Transverse colon (tissue), 3 donors: ENCODE measurements around the gene KMT2D.

ENCODE experiments used
- CTCF ChIP-seq, 5 experiments: fragments of 200-600 bp in 3 of 5; fragments of 450-650 bp in 2 of 5; sonication (generic) in 3 of 5; IDR thresholded peaks; 1 replicate in 2 of 5; 2 replicates in 3 of 5; pipeline ENCODE4 v1.5.1; 2016 to 2017; ENCODE audit warnings: antibody characterized with exemption in 5 of 5, inconsistent platforms in 3 of 5, mild to moderate bottlenecking in 2 of 5, moderate library complexity in 1 of 5
- POLR2A ChIP-seq: fragments of 450-650 bp; IDR thresholded peaks from one replicate; pipeline ENCODE4 v1.6.1; 2016; ENCODE audit warnings: antibody characterized with exemption, mild to moderate bottlenecking, moderate library complexity

- TF ChIP-seq POLR2A = peak; percentile 71
- peak in 4 of 5 experiments; percentile 40 to 92 (median 66) for TF ChIP-seq CTCF (IDR thresholded peaks at IDR 0.05)
These were observed at the start of gene KMT2D for GRCh38 chr12:49060237-49061156.
